SK-N-SH (cell line): ENCODE measurements around the gene THADA. TPM values are rescaled to one million over a fixed set of nuclear protein-coding genes. Genes with fewer than 3 reads are reported as not detected.

Experiments used
- CTCF ChIA-PET: fragments of 300-600, 350-600 bp; formaldehyde crosslinking; extraction: SDS; loops from one replicate; lab custom pipeline; 2021; lab: Yijun Ruan, JAX
- POLR2A ChIA-PET: fragments of 350-600 bp; sonication (Branson Sonifier 250); formaldehyde crosslinking; extraction: SDS; loops from one replicate; lab custom pipeline; 2020; ENCODE audit warnings: antibody characterized with exemption, inconsistent platforms; lab: Yijun Ruan, JAX
- DNase-seq: peaks from one replicate; pipeline ENCODE4 v3.0.0; 2012
- H2AFZ ChIP-seq: fragments of 200-600 bp; sonication (generic); 2 replicates; pipeline ENCODE4 v1.8.1; 2016; ENCODE audit warnings: antibody characterized with exemption, mild to moderate bottlenecking, low read depth
- H3F3A ChIP-seq: fragments of 200-600 bp; sonication (generic); replicated peaks from 2 replicates; pipeline ENCODE3; 2016; ENCODE audit warnings: antibody characterized with exemption, mild to moderate bottlenecking; ENCODE audit not compliant: insufficient read depth
- H3K27ac ChIP-seq, 2 experiments: fragments of 200-500 bp in 1 of 2; fragments of 200-600 bp in 1 of 2; sonication (Bioruptor generic) in 1 of 2; sonication (generic), shearing (Covaris generic) in 1 of 2; 2 replicates each; pipeline versions ENCODE4 v1.5.1 to v1.6.1; 2014 to 2016; ENCODE audit warnings: low read depth in 2 of 2, inconsistent platforms in 1 of 2, low read length in 1 of 2, mild to moderate bottlenecking in 1 of 2, mixed read lengths in 1 of 2
- H3K27me3 ChIP-seq: fragments of 200-600 bp; sonication (generic), shearing (Covaris generic); 2 replicates; pipeline ENCODE4 v1.6.1; 2016; ENCODE audit warnings: mixed run types; ENCODE audit not compliant: insufficient read depth
- H3K36me3 ChIP-seq, 2 experiments: fragments of 200-500 bp in 1 of 2; fragments of 200-600 bp in 1 of 2; sonication (Bioruptor generic) in 1 of 2; sonication (generic) in 1 of 2; replicated peaks in 1 of 2; 2 replicates each; pipeline versions ENCODE3 to v1.5.1; 2014 to 2016; ENCODE audit warnings: low read length in 1 of 2, mild to moderate bottlenecking in 1 of 2; ENCODE audit not compliant: insufficient read depth in 2 of 2, control insufficient read depth in 1 of 2
- H3K4me1 ChIP-seq, 2 experiments: fragments of 200-500 bp in 1 of 2; fragments of 200-600 bp in 1 of 2; sonication (Bioruptor generic) in 1 of 2; sonication (generic), shearing (Covaris generic) in 1 of 2; 2 replicates each; pipeline versions ENCODE4 v1.5.1 to v1.6.1; 2014 to 2016; ENCODE audit warnings: low read depth in 1 of 2, low read length in 1 of 2, mixed run types in 1 of 2; ENCODE audit not compliant: insufficient read depth in 2 of 2, control insufficient read depth in 1 of 2
- H3K4me2 ChIP-seq: fragments of 200-600 bp; sonication (generic), shearing (Covaris generic); 2 replicates; pipeline ENCODE4 v1.6.1; 2017; ENCODE audit warnings: mixed run types
- H3K4me3 ChIP-seq, 2 experiments: fragments of 200-500 bp in 1 of 2; fragments of 200-600 bp in 1 of 2; sonication (Bioruptor generic) in 1 of 2; sonication (generic), shearing (Covaris generic) in 1 of 2; 2 replicates each; pipeline versions ENCODE4 v1.5.1 to v1.8.1; 2014 to 2016; ENCODE audit warnings: low read depth in 2 of 2, inconsistent platforms in 1 of 2, low read length in 1 of 2, mild to moderate bottlenecking in 1 of 2, mixed read lengths in 1 of 2, moderate library complexity in 1 of 2
- H3K79me2 ChIP-seq: fragments of 200-600 bp; sonication (generic); 2 replicates; pipeline ENCODE4 v1.8.1; 2017; ENCODE audit warnings: mild to moderate bottlenecking; ENCODE audit not compliant: insufficient read depth
- H3K9ac ChIP-seq: fragments of 200-600 bp; sonication (generic); 2 replicates; pipeline ENCODE4 v1.6.1; 2017; ENCODE audit warnings: mixed run types
- H3K9me2 ChIP-seq: fragments of 200-600 bp; sonication (generic); 2 replicates; pipeline ENCODE4 v1.6.1; 2017; ENCODE audit warnings: mixed run types
- H3K9me3 ChIP-seq: fragments of 200-600 bp; sonication (generic); 2 replicates; pipeline ENCODE4 v1.6.1; 2017; ENCODE audit warnings: mixed run types, mild to moderate bottlenecking, moderate library complexity
- H4K20me1 ChIP-seq: fragments of 200-600 bp; sonication (generic); 2 replicates; pipeline ENCODE4 v1.6.1; 2017; ENCODE audit warnings: mild to moderate bottlenecking, mixed run types; ENCODE audit not compliant: insufficient read depth
- CTCF ChIP-seq: fragments of 200-600 bp; sonication (generic); IDR thresholded peaks from 2 replicates; pipeline ENCODE4 v1.6.1; 2017; ENCODE audit warnings: antibody characterized with exemption, mild to moderate bottlenecking, moderate library complexity
- EP300 ChIP-seq, 2 experiments: IDR thresholded peaks; 2 replicates each; pipeline versions ENCODE4 v1.4.0 to v1.6.1; 2012; ENCODE audit warnings: borderline replicate concordance in 1 of 2, low read depth in 1 of 2, low read length in 1 of 2
- FOSL2 ChIP-seq: IDR thresholded peaks from 2 replicates; pipeline ENCODE4 v1.4.0; 2012; ENCODE audit warnings: low read depth, mild to moderate bottlenecking, moderate library complexity, borderline replicate concordance
- GABPA ChIP-seq: IDR thresholded peaks from 2 replicates; pipeline ENCODE4 v1.4.0; 2012; ENCODE audit warnings: low read depth, mild to moderate bottlenecking
- IRF3 ChIP-seq: fragments of 150-350 bp; IDR thresholded peaks from 2 replicates; pipeline ENCODE4 v1.6.1; 2016; ENCODE audit warnings: mild to moderate bottlenecking, low read depth, low read length
- MEF2A ChIP-seq: IDR thresholded peaks from 2 replicates; pipeline ENCODE4 v1.4.0; 2012; ENCODE audit warnings: low read depth, borderline replicate concordance
- PBX3 ChIP-seq: IDR thresholded peaks from 2 replicates; pipeline ENCODE4; 2012
- RAD21 ChIP-seq: IDR thresholded peaks from 2 replicates; pipeline ENCODE4 v1.6.1; 2012; ENCODE audit warnings: mild to moderate bottlenecking, low read length
- REST ChIP-seq: IDR thresholded peaks from 2 replicates; pipeline ENCODE4 v1.6.1; 2012; ENCODE audit warnings: mild to moderate bottlenecking, low read depth, low read length, moderate library complexity
- SIN3A ChIP-seq: IDR thresholded peaks from 2 replicates; pipeline ENCODE4 v1.6.1; 2012; ENCODE audit warnings: low read depth, mild to moderate bottlenecking, low read length, moderate library complexity, borderline replicate concordance
- TAF1 ChIP-seq: IDR thresholded peaks from 2 replicates; pipeline ENCODE4 v1.6.1; 2012; ENCODE audit warnings: low read depth, mild to moderate bottlenecking, low read length, moderate library complexity, borderline replicate concordance
- USF2 ChIP-seq: fragments of 150-350 bp; IDR thresholded peaks from 2 replicates; pipeline ENCODE4 v1.6.1; 2017; ENCODE audit warnings: antibody characterized with exemption, low read length, low read depth, borderline replicate concordance
- YY1 ChIP-seq: IDR thresholded peaks from 2 replicates; pipeline ENCODE4 v1.4.0; 2012; ENCODE audit warnings: low read depth, mild to moderate bottlenecking
- ZBTB33 ChIP-seq: IDR thresholded peaks from 2 replicates; pipeline ENCODE4 v1.4.0; 2012; ENCODE audit warnings: low read depth, borderline replicate concordance
- WGBS: methylation state at CpG from one replicate; pipeline ENCODE4 v1.1.6; 2017; ENCODE audit warnings: low lambda C conversion rate; 5-methylcytosine and 5-hydroxymethylcytosine counted together
- polyA plus RNA-seq, 3 experiments: library from polyadenylated mRNA; depleted of rRNA; stranded (reverse); fragments of >200 nt; gene quantifications; 2 replicates each; pipeline ENCODE4 v1.2.3, GENCODE V29; 2012

THADA gene
- polyA plus RNA-seq, 1 of the 3 experiments (the other 2 are of a cell fraction): 25.6 TPM

- Histone ChIP-seq H3K27ac (peak overlapping the region in 1 of 2 experiments; percentile 56; a peak in 2 of 4 replicates), H3K4me1 (peaks cover 15 to 50% of the 10 kb centered on the region in 2 experiments), H3K36me3 (no peaks in the 10 kb centered on the region), H3K79me2 (no peaks in the 10 kb centered on the region), H3K9ac (no peak overlapping the region), H3F3A (no peaks in the 10 kb centered on the region), H3K4me3 (no peak overlapping the region), H3K9me3 (no peaks in the 10 kb centered on the region), H3K27me3 (no peaks in the 10 kb centered on the region), H3K9me2 (no peaks in the 10 kb centered on the region), H4K20me1 (no peaks in the 10 kb centered on the region), H3K4me2 (no peak overlapping the region), H2AFZ (no peak overlapping the region)
- ChIA-PET CTCF (interaction anchor here (0.6 to 2.9 kb wide), 3 partner anchors 10 to 210 kb away, joined by 3 to 10 read pairs (median 5); no protein-coding TSS in a partner anchor), POLR2A (no interaction called here)
- WGBS: 95% methylated on average over 5 of the region's 5 CpGs
- no peak for TF ChIP-seq CTCF
- no peak for TF ChIP-seq FOSL2
- TF ChIP-seq SIN3A: no peak
- no peak for DNase-seq
Measured at GRCh38 chr2:43332653-43333052, 263.2 kb downstream of the THADA start.

GRCh38 chr2:43331422-43331821 lies 264.4 kb downstream of the THADA start:
- POLR2A ChIA-PET: interaction anchor here (0.8 to 1.0 kb wide), 2 partner anchors 12 to 18 kb away, joined by 4 to 5 read pairs; no protein-coding TSS in a partner anchor
- Histone ChIP-seq H4K20me1 (no peaks in the 10 kb centered on the region), H3F3A (peaks cover 3% of the 10 kb centered on the region), H3K36me3 (no peaks in the 10 kb centered on the region), H3K27ac (peak overlapping the region in 1 of 2 experiments; percentile 48; a peak in 2 of 4 replicates), H2AFZ (no peak overlapping the region), H3K9me3 (no peaks in the 10 kb centered on the region), H3K9me2 (no peaks in the 10 kb centered on the region), H3K4me1 (peaks cover 15 to 49% of the 10 kb centered on the region in 2 experiments), H3K4me3 (no peak overlapping the region), H3K9ac (no peak overlapping the region), H3K4me2 (no peak overlapping the region), H3K79me2 (no peaks in the 10 kb centered on the region), H3K27me3 (no peaks in the 10 kb centered on the region)
- CTCF ChIA-PET: interaction anchor here (1.0 to 5.4 kb wide), 7 partner anchors 11 to 153 kb away, joined by 3 to 22 read pairs (median 7); no protein-coding TSS in a partner anchor
- WGBS: 94% methylated on average over 1 of the region's 1 CpG
- DNase-seq: peak; percentile 74
- TF ChIP-seq EP300 (IDR thresholded peaks at IDR 0.05; ENCODE audit: borderline replicate concordance in 1 of 2, low read depth in 1 of 2, low read length in 1 of 2): peak in 1 of 2 experiments; percentile 70; a peak in 2 of 4 replicates
- no peak for TF ChIP-seq GABPA
- no peak for TF ChIP-seq USF2
- TF ChIP-seq IRF3: no peak
- TF ChIP-seq MEF2A: no peak
- no peak for TF ChIP-seq TAF1
- peak; percentile 36; the same call in 1 of the 2 replicates for TF ChIP-seq RAD21
- no peak for TF ChIP-seq PBX3
- no peak for TF ChIP-seq YY1
- TF ChIP-seq ZBTB33: no peak
- TF ChIP-seq SIN3A: no peak
- no peak for TF ChIP-seq REST
